HG02840 (cell line): Measurements from ENCODE around the gene PTPN4.

Experiments
- ATAC-seq: cut with Tn5 transposase; IDR thresholded peaks from one replicate; pipeline ENCODE4 v1.9.1; 2021; ENCODE audit warnings: mild to moderate bottlenecking, moderate library complexity, moderate number of reproducible peaks; ENCODE audit not compliant: unreplicated experiment, low FRiP score

Gene PTPN4

DNA sequence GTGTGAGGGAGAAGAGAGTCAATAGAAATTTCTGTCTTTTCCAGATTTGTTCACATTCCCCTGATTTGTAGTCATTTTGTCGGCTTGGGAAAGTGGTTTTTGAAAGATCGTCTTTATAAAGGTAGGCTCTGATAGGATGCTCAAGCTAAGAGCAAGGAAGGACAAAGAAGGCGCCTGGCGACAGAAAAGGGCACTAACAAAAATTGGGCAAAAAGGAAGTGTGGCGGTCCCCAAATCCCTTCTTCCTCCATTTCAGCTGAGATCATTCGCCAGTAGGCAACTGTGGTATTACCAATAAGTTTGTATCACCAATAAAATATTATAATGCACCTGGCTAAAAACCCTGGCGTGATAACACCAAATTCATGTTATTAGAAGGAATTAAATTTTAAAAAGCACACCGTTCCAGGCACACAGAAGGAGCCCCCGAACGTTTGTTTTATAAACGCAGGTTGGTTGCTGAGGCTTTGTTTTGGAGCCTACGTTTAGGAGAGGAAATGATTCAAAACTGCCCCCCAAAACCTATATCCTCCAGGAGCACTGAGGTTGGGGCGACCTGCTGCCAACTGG is 756 bp upstream of the PTPN4 start:
- ATAC-seq, result no peak

DNA sequence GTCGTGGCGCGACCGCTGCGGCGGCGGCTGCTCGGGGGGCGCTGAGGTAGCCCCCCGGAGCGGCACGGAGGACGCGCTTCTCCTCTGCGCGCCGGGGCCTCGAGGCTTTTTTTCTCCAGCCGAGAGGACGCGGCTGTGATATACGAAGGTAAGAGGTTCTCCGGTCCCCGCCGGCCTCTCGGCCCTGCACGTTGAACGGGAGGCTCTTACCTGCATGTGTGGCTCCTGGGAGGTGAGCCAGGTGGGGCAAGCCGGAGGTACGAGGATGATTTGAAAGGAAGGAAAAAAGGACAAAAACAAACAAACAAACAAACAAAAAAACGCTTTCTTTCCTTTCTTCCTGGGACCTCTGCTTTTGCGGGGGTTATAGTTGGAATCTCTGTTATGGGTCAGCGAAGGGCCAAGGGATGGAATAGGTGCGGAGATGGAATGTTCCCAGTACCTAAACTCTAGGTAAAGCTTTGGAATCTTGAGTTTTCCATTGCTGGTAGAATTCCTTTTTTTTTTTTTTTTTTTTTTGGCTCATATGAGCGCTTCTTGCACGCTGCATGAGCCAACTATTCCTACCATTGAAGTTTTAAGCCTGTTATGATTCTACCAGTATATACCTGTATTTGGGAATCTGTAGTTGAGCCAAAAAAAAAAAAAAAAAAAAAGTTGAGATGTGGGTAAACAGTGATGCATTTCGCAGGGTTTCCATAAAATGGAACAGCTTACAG is 674 bp downstream of the PTPN4 start:
- ATAC-seq, result peak; percentile 12

DNA sequence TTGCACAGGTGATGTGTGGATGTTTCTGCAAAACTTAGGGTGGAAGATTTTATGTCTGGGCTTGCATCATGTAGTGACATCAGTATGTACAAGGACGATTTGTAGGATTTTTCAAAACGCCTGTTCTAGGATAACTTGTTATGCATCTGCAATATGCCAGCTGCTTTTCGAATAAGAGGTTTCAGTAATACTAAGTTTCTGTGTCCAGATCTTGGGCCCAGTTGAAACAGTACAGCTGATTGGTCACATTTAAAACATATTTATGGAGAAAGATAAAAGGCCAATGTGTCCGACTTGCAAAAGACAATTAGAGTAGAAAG is 1.2 kb downstream of the PTPN4 start:
- ATAC-seq, result no peak

DNA sequence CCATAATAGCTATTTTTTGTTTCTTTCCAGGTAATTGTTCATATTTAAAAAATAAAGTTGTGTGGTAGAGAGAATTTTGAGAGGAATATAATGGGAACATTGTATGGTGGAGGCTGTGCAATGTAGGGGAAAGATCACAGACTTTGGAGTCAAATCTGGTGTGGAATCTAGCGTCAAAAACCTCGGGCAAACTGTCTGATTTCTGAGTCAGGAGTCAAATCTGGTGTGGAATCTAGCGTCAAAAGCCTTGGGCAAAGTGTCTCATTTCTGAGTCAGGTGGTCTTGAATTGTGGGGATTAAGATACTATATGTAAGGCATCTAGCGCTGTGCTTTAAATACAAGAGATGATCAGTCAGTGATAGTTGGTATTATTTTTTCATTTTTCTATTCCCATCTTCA is 5.1 kb downstream of the PTPN4 start:
- no peak for ATAC-seq

DNA sequence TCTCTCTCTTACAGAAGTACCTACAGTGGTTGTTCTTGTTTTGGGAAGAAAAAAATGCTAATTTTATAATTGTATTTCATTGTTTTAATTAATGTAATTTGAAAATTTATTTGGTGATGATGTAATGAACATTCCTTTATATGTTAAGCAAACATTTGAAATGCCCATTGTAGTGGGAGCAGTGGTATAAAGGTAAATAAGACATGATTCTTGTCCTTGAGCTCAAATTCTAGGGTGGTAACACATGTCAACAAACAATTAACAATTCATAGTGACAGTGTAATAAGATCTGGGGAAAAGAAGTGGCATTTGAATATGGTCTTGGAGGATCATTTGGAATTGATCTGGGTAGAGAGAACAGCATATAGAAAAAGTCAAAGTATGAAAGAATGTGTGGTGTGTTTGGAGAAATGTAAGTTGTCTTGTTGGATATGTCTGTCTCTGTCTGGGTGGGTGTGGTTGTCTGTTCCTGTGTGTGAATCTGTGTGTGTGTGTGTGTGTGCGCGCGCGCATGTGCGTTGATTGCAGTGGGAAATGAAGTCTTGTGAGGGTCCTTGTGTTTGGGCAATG is 5.8 kb downstream of the PTPN4 start:
- no peak for ATAC-seq

DNA sequence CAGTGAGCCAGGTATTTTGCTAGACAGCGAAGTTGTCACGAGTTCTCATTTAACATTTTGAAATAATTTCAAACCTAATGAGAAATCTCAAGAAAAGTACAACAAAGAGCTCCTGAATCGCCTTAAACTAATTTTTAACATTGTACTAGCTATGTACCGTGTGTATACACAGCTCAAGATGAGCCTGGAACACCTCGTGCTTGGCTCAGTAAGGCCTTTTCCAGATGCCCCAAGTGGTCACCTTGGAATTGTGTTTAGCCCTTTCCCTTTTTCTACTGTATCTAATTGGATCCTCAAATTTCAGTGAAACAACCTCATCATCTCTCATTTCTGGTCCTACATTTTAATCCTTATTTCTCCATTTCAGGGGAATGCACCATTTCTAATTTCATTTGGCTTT is 7.2 kb downstream of the PTPN4 start:
- ATAC-seq, result no peak

DNA sequence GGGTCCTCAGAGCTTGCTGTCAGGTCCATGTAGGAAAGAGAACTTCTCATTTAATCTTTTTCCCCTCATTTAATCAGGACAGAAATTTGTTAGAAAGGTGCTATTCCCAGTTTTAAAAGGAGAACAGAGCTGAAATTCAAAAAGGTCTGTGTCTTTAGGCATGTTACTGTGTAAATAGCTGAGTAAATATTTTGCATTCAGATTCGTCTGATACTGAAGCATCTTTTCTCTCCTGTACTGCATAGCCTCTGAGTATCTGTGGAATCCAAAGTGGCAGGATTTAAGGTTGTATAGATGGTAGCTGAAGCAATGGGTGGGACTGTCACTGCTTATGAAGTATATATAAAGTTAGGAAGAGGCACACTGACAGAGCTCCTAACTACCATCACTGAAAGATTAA is 9.0 kb downstream of the PTPN4 start:
- no peak for ATAC-seq

DNA sequence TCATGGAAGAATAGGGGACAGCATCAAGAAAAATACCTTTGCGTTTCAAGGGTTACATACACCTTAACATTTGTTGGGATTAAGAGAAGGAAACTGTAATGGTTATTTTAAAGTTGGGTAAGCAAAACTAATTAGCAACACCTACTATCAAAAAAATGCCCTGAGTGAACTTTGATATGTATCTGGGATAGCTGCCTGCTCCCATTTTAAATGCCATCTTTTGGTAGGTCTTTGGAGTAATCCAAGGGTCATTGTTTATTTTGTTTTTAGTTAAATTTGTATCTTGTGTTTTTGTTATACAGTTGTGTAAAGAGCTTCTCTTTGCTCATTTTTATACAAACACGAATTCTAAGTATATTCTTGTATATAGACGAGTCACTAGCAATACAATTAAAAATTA is 9.9 kb downstream of the PTPN4 start:
- ATAC-seq, result no peak

DNA sequence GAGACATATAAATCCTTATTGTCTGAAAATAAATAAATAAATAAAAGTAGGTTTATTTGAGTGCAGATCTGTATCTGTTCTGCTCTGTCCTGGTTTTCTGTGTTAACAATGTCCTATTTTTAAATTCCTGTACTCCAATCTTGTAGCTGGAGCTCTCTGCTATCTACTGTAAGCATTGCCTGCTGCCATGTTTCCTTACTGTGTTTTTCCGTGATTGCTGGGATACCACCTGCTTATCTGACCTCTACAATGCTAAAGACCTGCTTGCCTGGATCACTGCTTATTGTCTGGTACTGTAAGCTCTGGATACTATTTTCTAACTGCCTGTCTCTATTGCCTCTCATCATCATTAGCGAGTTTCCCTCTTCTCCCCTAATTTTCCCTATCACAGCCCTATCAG is 11.6 kb downstream of the PTPN4 start:
- ATAC-seq, result no peak

DNA sequence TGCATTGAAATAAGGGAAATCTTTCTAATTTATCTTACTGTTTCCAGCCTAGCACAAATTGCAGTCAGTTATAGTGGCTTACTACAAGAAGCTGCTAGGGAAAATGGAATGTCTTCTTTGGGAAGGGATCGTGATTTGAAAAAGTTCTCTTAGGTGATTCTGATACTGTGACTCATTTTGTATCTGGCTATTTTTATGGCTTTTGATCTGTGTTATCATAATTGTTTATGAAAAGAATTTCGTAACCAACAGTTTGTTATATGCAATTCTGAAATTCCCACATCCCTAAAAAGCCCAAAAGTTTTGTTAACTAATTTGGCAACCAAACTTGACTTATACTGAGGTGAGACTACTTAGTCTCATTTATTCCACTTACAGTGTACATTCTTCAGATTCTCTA is 12.4 kb downstream of the PTPN4 start:
- no peak for ATAC-seq

DNA sequence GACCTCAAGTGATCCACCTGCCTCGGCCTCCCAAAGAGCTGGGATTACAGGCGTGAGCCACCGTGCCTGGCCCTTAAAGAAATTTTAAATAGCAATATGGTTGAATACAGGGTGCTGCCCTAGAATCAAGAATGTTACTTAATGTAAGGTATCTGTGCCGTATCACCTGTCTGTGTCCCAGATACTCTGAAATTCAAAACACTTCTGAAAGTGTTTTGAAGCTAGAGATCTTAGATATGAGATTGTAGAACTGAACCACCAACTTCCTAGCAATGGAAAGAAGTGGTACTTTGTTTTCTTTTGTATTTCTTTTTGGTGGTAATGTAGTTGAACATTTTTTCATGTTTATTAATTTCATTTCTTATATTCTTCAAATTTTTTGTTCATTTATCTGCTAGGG is 13.0 kb downstream of the PTPN4 start:
- no peak for ATAC-seq

DNA sequence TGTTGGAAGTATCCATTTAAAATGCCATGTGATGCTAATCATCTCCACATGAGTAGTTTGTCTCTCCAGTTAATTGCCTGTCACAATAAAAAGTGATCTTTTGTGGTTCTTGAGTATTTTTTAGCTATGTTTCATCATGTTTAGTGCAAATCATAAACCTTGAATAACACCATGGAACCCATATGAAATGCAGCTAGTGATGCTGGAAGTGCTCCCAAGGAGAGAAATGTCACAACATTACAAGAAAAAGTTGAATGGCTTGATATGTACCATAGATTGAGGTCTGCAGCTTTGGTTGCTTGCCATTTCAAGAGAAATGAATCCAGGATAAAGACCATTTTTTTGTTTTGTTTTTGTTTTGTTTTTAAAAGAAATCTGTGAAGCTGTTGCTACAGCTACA is 14.3 kb downstream of the PTPN4 start:
- ATAC-seq, result no peak

DNA sequence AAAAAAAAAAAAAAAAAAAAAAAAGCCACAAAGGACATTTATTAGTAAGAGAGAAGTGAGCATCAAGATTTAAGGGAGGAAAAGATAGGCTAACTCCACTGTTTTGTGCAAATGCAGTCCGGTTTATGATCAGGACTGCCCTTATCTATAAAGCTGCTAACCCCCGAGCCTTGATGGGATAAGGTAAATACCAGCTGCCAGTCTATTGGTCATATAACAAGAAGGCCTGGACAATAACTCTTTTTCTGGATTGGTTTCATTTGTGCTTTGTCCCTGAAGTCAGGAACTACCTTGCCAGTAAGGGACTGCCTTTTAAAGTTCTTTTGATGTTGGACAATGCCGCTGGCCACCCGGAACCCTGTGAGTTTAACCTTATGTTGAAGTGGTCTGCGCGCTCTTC is 15.4 kb downstream of the PTPN4 start:
- no peak for ATAC-seq

DNA sequence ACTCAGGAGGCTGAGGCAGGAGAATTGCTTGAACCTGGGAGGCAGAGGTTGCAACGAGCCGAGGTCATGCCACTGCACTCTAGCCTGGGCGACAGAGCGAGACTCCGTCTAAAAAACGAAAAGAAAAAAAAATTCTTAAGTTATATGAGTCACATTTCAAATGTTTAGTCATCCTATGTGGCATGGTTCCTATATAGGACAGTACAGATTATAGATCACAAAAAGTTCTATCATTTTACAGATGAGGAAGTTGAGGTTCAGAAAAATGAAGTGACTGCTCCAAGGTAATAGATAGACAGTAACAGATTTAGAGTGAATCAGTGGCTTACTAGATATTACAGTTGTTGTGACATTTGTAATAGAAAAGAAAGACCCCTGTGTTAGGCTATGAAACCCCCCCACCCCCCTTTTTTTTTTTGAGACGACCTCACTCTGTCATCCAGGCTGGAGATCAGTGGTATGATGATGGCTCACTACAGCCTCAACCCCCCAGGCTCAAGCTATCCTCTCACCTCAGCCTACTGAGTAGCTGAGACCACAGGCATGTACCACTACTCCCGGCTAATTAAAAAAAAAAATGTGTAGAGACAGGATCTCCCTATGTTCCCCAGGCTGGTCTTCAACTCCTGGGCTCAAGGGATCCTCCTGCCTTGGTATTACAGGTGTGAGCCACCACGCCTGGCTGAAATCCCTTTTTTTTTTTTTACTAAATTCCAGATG is 22.7 kb downstream of the PTPN4 start:
- no peak for ATAC-seq

DNA sequence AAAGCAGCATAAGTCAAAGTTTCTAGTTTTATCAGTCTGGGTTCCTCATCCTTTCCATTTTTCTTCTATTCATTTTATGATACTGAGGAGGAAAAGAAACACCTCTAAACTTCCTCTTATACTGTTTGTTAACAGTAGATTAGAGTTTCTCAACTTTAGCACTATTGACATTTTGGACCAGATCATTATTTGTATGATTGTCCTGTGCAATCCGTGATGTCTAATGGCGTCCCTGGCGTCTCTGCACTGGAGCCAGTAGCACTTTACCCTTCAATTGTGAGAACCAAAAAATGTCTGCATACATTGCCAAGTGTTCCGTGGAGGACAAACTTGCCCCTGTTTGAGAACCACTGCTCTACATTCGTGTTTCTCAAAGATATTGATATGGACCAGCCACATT is 25.2 kb downstream of the PTPN4 start:
- ATAC-seq, result no peak

DNA sequence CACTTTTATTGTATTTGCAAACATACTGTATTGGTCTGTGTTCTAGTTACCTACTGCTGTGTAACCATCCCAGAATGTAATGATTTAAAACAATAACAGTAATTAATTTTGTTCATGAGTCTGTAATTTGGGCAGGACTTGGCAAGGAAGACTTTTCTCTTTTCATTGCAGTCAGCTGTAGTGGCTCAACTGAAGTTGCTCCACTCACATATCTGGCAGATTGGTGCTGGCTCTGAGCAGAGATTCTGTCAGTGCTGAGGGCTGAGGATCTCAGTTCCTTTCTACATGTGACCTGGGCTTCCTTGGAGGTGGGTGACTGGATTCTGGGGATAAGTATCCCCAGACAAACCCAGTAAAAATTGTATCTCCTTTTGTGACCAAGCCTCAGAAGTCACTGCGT is 26.6 kb downstream of the PTPN4 start:
- ATAC-seq, result no peak

DNA sequence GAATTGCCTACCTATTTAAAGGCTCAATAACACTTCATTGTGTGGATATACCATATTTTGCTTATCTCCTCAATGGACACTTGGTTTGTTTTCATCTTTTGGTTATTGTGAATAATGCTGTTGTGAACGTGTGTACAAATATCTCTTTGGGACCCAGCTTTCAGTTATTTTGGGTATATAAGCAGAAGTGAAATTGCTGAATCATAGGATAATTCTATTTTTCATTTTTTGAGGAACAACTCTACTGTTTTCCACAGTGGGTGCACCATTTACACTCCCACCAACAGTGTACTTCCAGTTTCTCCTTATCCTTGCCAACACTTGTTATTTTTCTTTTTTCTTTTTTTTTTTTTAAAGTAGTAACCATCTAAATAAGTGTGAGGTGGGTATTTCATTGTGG is 29.0 kb downstream of the PTPN4 start:
- no peak for ATAC-seq

DNA sequence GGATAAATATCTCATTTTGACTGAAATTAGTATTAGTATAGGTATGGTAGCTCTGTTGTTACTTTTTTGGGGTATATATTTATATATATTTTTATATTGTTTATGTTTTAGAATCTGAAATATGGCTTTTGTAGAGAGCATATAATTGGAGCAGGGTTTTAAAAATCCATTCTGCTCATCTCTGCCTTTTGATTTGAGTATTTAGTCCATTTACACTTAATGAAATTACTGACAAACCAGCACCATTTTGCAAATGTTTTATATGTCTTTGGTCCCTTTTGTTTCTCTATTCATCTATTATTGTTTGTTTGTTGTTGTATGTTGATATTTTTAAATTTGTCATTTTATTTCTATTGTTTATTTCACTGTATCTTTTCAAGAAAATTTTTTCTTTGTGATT is 30.7 kb downstream of the PTPN4 start:
- ATAC-seq, result no peak

DNA sequence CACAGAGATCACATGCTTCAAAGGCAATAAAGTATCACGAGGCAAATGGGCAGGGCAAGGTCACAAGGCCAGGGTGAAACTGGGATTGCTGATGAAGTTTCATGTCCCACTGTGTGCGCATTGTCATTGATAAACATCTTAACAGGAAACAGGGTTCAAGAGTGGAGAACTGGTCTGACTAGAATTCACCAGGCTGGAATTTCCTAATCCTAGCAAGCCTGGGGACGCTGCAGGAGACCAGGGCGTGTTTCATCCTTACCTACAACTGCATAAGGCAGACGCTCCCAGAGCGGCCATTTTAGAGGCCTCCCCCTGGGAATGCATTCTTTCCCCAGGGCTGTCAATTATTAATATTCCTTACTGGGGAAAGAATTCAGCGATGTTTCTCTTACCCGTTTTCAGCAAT is 33.2 kb downstream of the PTPN4 start:
- ATAC-seq, result no peak

DNA sequence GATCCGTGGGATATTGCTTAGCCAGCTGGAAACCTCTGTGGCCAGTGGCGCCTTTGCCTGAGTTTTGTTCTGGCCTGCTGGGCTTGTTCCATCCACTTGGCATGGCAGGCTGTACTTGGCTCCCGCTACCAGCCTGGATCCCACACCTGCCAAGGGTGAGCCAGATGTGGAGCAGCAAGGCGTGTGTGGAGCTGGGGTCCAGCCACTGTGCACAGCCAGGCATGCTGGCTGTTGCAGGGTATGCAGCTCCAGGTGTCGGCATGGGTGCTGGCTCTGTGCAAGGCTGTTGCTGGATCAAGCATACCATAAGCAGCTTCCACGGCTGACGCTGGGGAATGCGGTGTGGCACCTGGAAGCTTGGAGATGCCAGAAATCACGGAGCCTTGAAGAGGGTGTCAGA is 34.5 kb downstream of the PTPN4 start:
- ATAC-seq, result no peak

DNA sequence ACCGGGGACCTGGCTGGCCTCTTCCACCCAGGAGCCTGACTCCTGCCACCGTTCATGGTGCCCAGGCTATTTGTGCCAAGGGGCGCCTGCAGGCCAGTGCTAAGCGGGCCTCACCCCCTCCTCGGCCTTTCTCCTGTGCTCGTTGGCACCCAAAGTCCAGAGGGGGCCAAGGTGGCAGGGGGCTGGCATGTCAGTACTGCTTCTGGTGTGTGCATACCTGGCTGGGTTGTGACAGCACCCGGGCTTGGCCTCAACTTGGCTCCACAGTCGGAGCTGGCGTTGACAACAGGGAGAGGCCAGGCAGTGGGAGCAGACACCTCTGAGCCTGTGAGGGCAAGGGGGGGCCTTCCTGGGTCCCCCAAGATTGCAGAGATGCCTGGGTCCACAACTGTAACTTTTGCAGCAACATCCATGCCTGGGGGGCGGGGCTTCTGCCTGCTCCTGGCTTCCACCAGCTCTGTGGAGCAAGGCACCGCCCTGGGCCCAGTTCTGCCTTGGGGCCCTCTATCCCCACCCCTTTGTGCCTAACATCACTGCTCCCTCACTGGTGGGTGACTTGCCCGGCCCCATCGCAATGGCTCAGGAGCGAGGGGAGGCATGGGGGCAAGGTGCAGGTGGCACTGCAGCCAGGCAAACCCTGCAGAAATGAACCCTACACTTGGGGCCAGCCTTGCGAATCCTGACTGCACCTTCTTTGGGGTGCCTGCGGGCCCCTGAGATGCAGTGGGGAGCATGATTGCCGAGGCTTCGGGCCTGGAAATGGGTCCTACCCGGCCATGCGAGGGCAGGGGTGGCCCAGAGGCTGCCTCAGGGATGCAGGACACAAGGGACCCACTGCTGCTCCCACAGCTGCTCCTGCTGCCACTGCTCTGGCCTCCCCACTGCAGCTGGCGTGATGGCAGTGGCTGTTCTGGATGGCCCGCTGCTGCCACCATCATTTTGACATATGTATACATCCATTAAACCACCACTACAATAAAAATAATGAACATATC is 35.9 kb downstream of the PTPN4 start:
- ATAC-seq, result no peak
